Measurements from ENCODE around the gene TRA2A.

Gene TRA2A

DNA sequence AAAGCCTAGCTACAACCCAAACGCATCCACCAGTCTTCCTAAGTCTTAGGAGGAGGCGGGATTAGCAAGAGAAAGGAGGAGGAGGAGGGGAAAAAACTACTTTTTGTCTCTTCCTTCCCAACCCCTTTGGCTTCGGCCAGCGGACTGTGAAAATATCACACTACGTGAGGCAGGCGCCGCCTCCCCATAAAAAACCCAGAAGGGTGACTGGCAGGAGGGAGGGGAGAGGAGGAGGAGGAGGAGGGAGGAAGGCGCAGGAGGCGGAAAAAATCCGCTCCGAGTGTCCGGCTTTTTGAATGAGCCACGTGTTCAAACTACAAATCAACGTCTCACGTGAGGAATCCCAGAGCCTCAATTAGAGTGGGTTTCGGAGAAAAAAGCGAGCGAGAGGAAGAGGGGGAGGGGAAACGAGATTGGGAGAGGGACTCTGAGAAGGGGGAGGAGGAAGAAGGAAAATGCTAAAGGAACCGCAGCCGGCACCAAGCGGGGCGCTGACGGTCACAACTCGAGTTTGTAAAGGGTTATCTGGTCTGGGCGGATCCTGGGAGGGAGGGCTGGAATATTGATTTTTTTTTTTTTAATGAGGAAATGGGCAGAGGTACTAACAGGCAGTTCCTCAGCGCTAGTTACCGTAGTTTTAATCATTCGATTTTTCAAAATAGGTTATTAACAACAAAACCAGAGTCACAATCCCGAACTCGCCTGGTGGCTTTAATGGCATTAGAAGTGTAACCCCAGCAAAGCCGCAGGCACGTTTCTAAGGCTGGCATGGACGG, 61.3 kb downstream of the TRA2A start, which contains the start of gene IGF2BP3:
Gene IGF2BP3, minus strand, starts transcription at position 162 of the 776 bp plus-strand sequence. CDS start 381 bp downstream, outside the sequence.
- H3K9me3 Mint-ChIP-seq, result no peaks in the 10 kb centered on the region
- peak; percentile 23 to 26 for DNase-seq (ENCODE audit: low spot score in 2 of 2)
- peaks cover 22% of the 10 kb centered on the region for H3K27me3 Mint-ChIP-seq
- H3K36me3 Mint-ChIP-seq, result peaks cover 1% of the 10 kb centered on the region
- H3K27ac Mint-ChIP-seq, result peak within 1 kb of the TSS; percentile 71
- H3K4me3 Mint-ChIP-seq, result peak within 1 kb of the TSS; percentile 73
- peaks cover 22% of the 10 kb centered on the region for H3K4me1 Mint-ChIP-seq
- ATAC-seq (ENCODE audit: low read depth), result no peak

- ATAC-seq (ENCODE audit: low read depth) (no peak), DNase-seq (ENCODE audit: low spot score in 2 of 2) (peak in 1 of 2 donors; percentile 18)
- Mint-ChIP-seq H3K36me3 (peaks cover 1% of the 10 kb centered on the region), H3K4me3 (peak overlapping the region; percentile 73), H3K9me3 (no peaks in the 10 kb centered on the region), H3K27me3 (peaks cover 25% of the 10 kb centered on the region), H3K4me1 (peaks cover 22% of the 10 kb centered on the region), H3K27ac (peak overlapping the region; percentile 71)
Observed at GRCh38 chr7:23469961-23470250, 61.9 kb downstream of the TRA2A start.

- peaks cover 1% of the 10 kb centered on the region for H3K36me3 Mint-ChIP-seq
- peak; percentile 49 to 65 for DNase-seq (ENCODE audit: low spot score in 2 of 2)
- peak overlapping the region; percentile 71 for H3K27ac Mint-ChIP-seq
- H3K4me3 Mint-ChIP-seq, result peak overlapping the region; percentile 73
- peaks cover 24% of the 10 kb centered on the region for H3K27me3 Mint-ChIP-seq
- peaks cover 22% of the 10 kb centered on the region for H3K4me1 Mint-ChIP-seq
- no peaks in the 10 kb centered on the region for H3K9me3 Mint-ChIP-seq
- ATAC-seq (ENCODE audit: low read depth), result peak; percentile 56
Observed at GRCh38 chr7:23469150-23469960, 62.4 kb downstream of the TRA2A start.

DNA sequence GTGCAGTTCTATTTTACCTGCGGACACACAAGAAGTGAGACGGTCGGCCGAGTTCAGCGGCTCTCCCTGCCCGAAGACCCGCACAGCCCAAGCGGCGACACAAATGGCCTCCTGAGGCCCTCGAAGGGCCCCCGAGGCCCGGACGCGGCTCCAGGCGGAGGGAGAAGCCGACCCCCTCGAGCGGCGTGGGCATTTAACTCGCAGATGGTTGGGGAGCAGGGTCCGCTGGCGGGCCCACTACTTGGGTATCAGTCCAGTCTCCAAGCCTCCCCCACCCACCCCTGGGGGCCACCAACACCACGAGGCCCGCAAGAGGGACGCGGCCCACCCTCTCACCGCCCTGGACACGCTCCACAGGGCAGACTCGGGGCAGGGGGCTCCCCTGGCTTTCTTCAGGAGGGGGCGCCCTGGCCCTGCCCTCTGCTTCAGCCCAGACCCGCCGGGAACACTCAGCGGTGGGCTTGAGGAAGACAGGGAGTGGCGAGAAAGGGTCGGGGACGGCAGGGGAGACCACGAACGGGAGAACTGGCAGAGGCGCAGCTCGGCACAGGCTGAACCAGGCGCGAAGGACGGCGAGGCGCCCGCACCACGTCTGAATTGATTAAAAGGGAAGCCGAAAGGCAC, 63.1 kb downstream of the TRA2A start:
- ATAC-seq (ENCODE audit: low read depth) (peak; percentile 28), DNase-seq (ENCODE audit: low spot score in 2 of 2) (peak; percentile 28 to 63)
- H3K27ac Mint-ChIP-seq, result peak overlapping the region; percentile 86
- H3K4me1 Mint-ChIP-seq, result peaks cover 22% of the 10 kb centered on the region
- H3K36me3 Mint-ChIP-seq, result peaks cover 1% of the 10 kb centered on the region
- peaks cover 24% of the 10 kb centered on the region for H3K27me3 Mint-ChIP-seq
- no peaks in the 10 kb centered on the region for H3K9me3 Mint-ChIP-seq
- peak overlapping the region; percentile 77 for H3K4me3 Mint-ChIP-seq

DNA sequence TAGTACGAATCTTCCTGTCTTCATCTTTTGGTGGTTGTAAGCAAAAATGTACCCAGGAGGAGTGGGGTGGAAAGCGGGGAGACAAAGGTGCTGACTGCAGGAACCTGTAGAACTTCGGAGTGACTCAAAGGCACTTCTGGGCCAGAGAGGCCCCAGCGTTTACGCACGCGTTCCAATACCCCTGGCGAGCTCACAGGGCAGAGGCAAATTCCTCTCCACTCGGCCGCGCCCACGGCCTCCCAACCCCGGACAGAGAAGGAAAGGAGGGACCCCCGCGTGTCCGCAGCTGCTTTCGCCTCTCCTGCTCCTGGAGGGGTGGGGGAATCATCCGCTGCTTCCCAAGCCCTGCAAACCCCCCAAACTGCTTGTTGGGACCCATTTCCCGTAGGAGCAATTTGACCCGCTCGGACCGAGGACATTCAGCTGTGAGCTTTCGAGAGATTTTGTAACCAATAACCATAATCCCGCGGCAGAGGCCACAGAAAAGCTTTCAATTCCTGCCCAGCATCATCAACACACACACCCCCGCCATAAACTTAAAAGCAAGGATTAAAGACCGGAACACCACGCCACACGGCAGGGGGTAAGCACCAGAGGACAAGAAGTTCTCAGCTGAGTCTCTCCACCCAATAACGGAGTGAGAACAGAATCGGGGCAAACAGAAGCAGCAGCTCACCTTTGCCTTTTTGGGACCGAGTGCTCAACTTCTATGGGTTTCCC, 63.8 kb downstream of the TRA2A start:
- H3K27me3 Mint-ChIP-seq, result peaks cover 24% of the 10 kb centered on the region
- H3K36me3 Mint-ChIP-seq, result peaks cover 1% of the 10 kb centered on the region
- DNase-seq (ENCODE audit: low spot score in 2 of 2) (peak in 1 of 2 donors; percentile 34), ATAC-seq (ENCODE audit: low read depth) (peak; percentile 16)
- peak overlapping the region; percentile 77 for H3K4me3 Mint-ChIP-seq
- H3K4me1 Mint-ChIP-seq, result peaks cover 24% of the 10 kb centered on the region
- no peaks in the 10 kb centered on the region for H3K9me3 Mint-ChIP-seq
- peak overlapping the region; percentile 86 for H3K27ac Mint-ChIP-seq

- Mint-ChIP-seq H3K27ac (peak overlapping the region; percentile 86), H3K27me3 (peaks cover 25% of the 10 kb centered on the region), H3K9me3 (no peaks in the 10 kb centered on the region), H3K36me3 (peaks cover 1% of the 10 kb centered on the region), H3K4me3 (peak overlapping the region; percentile 77), H3K4me1 (peaks cover 24% of the 10 kb centered on the region)
- no peak for DNase-seq (ENCODE audit: low spot score in 2 of 2)
- no peak for ATAC-seq (ENCODE audit: low read depth)
Observed at GRCh38 chr7:23467291-23467805, 64.4 kb downstream of the TRA2A start.

DNA sequence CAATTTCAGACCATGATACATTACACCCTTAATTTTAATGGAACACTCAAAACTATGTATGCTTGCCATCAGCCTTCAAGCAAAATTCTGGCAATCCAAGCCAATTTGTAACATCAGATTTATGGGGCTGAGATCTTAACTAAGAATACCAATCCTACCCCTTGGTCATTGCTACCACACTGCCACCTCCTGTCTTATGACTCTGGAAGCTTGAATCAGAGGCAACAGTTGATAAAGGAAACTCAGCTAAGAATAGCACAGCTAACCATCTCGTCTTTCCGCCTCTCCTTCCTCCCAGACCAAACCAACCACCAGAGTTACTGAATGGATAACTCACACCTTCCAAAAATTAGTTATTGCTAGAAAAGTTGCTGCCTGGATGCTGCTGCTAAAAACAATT, 68.9 kb downstream of the TRA2A start:
- H3K36me3 Mint-ChIP-seq, result no peaks in the 10 kb centered on the region
- no peak overlapping the region for H3K27ac Mint-ChIP-seq
- H3K4me1 Mint-ChIP-seq, result peaks cover 8% of the 10 kb centered on the region
- ATAC-seq (ENCODE audit: low read depth), result peak; percentile 38
- no peak for DNase-seq (ENCODE audit: low spot score in 2 of 2)
- H3K27me3 Mint-ChIP-seq, result peaks cover 21% of the 10 kb centered on the region
- H3K9me3 Mint-ChIP-seq, result no peaks in the 10 kb centered on the region
- no peak overlapping the region for H3K4me3 Mint-ChIP-seq

DNA sequence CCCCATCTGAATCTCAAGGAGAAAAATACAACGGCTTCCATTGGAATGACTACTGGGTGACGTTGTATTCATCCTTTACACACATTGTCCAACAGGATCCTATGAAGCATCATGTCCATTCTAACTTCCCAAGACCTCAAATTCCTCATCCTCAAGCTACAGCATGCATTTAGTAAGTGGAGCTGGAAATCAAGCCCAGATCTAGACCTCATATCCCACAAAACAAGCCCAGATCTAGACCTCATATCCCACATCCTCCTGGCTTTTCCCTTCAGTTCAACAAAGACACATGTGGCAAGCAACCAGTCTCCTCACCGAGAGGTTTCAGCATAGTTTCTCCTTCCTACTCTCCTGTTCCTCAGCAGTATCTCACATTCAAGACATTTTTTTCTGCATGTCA, 73.7 kb downstream of the TRA2A start:
- peaks cover 18% of the 10 kb centered on the region for H3K27me3 Mint-ChIP-seq
- DNase-seq (ENCODE audit: low spot score in 2 of 2), result no peak
- H3K27ac Mint-ChIP-seq, result no peak overlapping the region
- H3K36me3 Mint-ChIP-seq, result no peaks in the 10 kb centered on the region
- H3K4me3 Mint-ChIP-seq, result no peak overlapping the region
- ATAC-seq (ENCODE audit: low read depth), result no peak
- H3K9me3 Mint-ChIP-seq, result no peaks in the 10 kb centered on the region
- H3K4me1 Mint-ChIP-seq, result peaks cover 4% of the 10 kb centered on the region

DNA sequence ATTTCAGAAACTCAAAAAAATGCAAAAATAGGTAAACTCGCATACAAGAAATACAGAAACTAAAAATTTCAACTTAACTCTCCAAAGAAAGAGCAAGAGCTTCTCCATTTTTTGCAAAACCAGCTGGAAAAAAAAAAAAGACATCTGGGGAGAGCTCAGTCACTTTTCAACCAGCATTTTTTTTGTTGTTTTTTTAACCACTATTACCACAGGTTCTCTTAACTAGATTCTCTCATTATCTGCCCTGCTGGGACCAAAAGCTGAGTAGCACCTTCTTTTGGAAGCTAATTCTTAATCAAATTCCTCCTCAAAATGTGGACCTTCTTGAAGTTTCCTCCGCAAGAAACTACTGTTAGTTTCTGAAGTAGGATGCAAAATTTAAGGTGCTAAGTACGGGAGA, 75.7 kb downstream of the TRA2A start:
- no peaks in the 10 kb centered on the region for H3K36me3 Mint-ChIP-seq
- H3K9me3 Mint-ChIP-seq, result no peaks in the 10 kb centered on the region
- H3K27ac Mint-ChIP-seq, result no peak overlapping the region
- H3K4me1 Mint-ChIP-seq, result peaks cover 3% of the 10 kb centered on the region
- H3K27me3 Mint-ChIP-seq, result peaks cover 18% of the 10 kb centered on the region
- no peak overlapping the region for H3K4me3 Mint-ChIP-seq
- ATAC-seq (ENCODE audit: low read depth), result no peak
- DNase-seq (ENCODE audit: low spot score in 2 of 2), result no peak

GRCh38 chr7:23454881-23455526, 76.8 kb downstream of the TRA2A start:
- ATAC-seq (ENCODE audit: low read depth) (no peak), DNase-seq (ENCODE audit: low spot score in 2 of 2) (no peak)
- no peak overlapping the region for H3K4me3 Mint-ChIP-seq
- H3K9me3 Mint-ChIP-seq, result no peaks in the 10 kb centered on the region
- H3K27me3 Mint-ChIP-seq, result peaks cover 17% of the 10 kb centered on the region
- no peak overlapping the region for H3K27ac Mint-ChIP-seq
- H3K36me3 Mint-ChIP-seq, result no peaks in the 10 kb centered on the region
- H3K4me1 Mint-ChIP-seq, result peaks cover 3% of the 10 kb centered on the region
